SK-N-SH (cell line): ENCODE results near the gene RCCD1. TPM values are rescaled to one million over a fixed set of nuclear protein-coding genes. Genes with fewer than 3 reads are reported as not detected.

Source experiments
- CTCF ChIA-PET: fragments of 300-600, 350-600 bp; formaldehyde crosslinking; extraction: SDS; loops from one replicate; lab custom pipeline; 2021; lab: Yijun Ruan, JAX
- POLR2A ChIA-PET: fragments of 350-600 bp; sonication (Branson Sonifier 250); formaldehyde crosslinking; extraction: SDS; loops from one replicate; lab custom pipeline; 2020; ENCODE audit warnings: antibody characterized with exemption, inconsistent platforms; lab: Yijun Ruan, JAX
- DNase-seq: peaks from one replicate; pipeline ENCODE4 v3.0.0; 2012
- H2AFZ ChIP-seq: fragments of 200-600 bp; sonication (generic); 2 replicates; pipeline ENCODE4 v1.8.1; 2016; ENCODE audit warnings: antibody characterized with exemption, mild to moderate bottlenecking, low read depth
- H3F3A ChIP-seq: fragments of 200-600 bp; sonication (generic); replicated peaks from 2 replicates; pipeline ENCODE3; 2016; ENCODE audit warnings: antibody characterized with exemption, mild to moderate bottlenecking; ENCODE audit not compliant: insufficient read depth
- H3K27ac ChIP-seq, 2 experiments: fragments of 200-500 bp in 1 of 2; fragments of 200-600 bp in 1 of 2; sonication (Bioruptor generic) in 1 of 2; sonication (generic), shearing (Covaris generic) in 1 of 2; 2 replicates each; pipeline versions ENCODE4 v1.5.1 to v1.6.1; 2014 to 2016; ENCODE audit warnings: low read depth in 2 of 2, inconsistent platforms in 1 of 2, low read length in 1 of 2, mild to moderate bottlenecking in 1 of 2, mixed read lengths in 1 of 2
- H3K27me3 ChIP-seq: fragments of 200-600 bp; sonication (generic), shearing (Covaris generic); 2 replicates; pipeline ENCODE4 v1.6.1; 2016; ENCODE audit warnings: mixed run types; ENCODE audit not compliant: insufficient read depth
- H3K36me3 ChIP-seq, 2 experiments: fragments of 200-500 bp in 1 of 2; fragments of 200-600 bp in 1 of 2; sonication (Bioruptor generic) in 1 of 2; sonication (generic) in 1 of 2; replicated peaks in 1 of 2; 2 replicates each; pipeline versions ENCODE3 to v1.5.1; 2014 to 2016; ENCODE audit warnings: low read length in 1 of 2, mild to moderate bottlenecking in 1 of 2; ENCODE audit not compliant: insufficient read depth in 2 of 2, control insufficient read depth in 1 of 2
- H3K4me1 ChIP-seq, 2 experiments: fragments of 200-500 bp in 1 of 2; fragments of 200-600 bp in 1 of 2; sonication (Bioruptor generic) in 1 of 2; sonication (generic), shearing (Covaris generic) in 1 of 2; 2 replicates each; pipeline versions ENCODE4 v1.5.1 to v1.6.1; 2014 to 2016; ENCODE audit warnings: low read depth in 1 of 2, low read length in 1 of 2, mixed run types in 1 of 2; ENCODE audit not compliant: insufficient read depth in 2 of 2, control insufficient read depth in 1 of 2
- H3K4me2 ChIP-seq: fragments of 200-600 bp; sonication (generic), shearing (Covaris generic); 2 replicates; pipeline ENCODE4 v1.6.1; 2017; ENCODE audit warnings: mixed run types
- H3K4me3 ChIP-seq, 2 experiments: fragments of 200-500 bp in 1 of 2; fragments of 200-600 bp in 1 of 2; sonication (Bioruptor generic) in 1 of 2; sonication (generic), shearing (Covaris generic) in 1 of 2; 2 replicates each; pipeline versions ENCODE4 v1.5.1 to v1.8.1; 2014 to 2016; ENCODE audit warnings: low read depth in 2 of 2, inconsistent platforms in 1 of 2, low read length in 1 of 2, mild to moderate bottlenecking in 1 of 2, mixed read lengths in 1 of 2, moderate library complexity in 1 of 2
- H3K79me2 ChIP-seq: fragments of 200-600 bp; sonication (generic); 2 replicates; pipeline ENCODE4 v1.8.1; 2017; ENCODE audit warnings: mild to moderate bottlenecking; ENCODE audit not compliant: insufficient read depth
- H3K9ac ChIP-seq: fragments of 200-600 bp; sonication (generic); 2 replicates; pipeline ENCODE4 v1.6.1; 2017; ENCODE audit warnings: mixed run types
- H3K9me2 ChIP-seq: fragments of 200-600 bp; sonication (generic); 2 replicates; pipeline ENCODE4 v1.6.1; 2017; ENCODE audit warnings: mixed run types
- H3K9me3 ChIP-seq: fragments of 200-600 bp; sonication (generic); 2 replicates; pipeline ENCODE4 v1.6.1; 2017; ENCODE audit warnings: mixed run types, mild to moderate bottlenecking, moderate library complexity
- H4K20me1 ChIP-seq: fragments of 200-600 bp; sonication (generic); 2 replicates; pipeline ENCODE4 v1.6.1; 2017; ENCODE audit warnings: mild to moderate bottlenecking, mixed run types; ENCODE audit not compliant: insufficient read depth
- CHD2 ChIP-seq: fragments of 150-350 bp; IDR thresholded peaks from 2 replicates; pipeline ENCODE4 v1.6.1; 2018; ENCODE audit warnings: low read length; ENCODE audit not compliant: partially characterized antibody
- CTCF ChIP-seq: fragments of 200-600 bp; sonication (generic); IDR thresholded peaks from 2 replicates; pipeline ENCODE4 v1.6.1; 2017; ENCODE audit warnings: antibody characterized with exemption, mild to moderate bottlenecking, moderate library complexity
- EP300 ChIP-seq, 2 experiments: IDR thresholded peaks; 2 replicates each; pipeline versions ENCODE4 v1.4.0 to v1.6.1; 2012; ENCODE audit warnings: borderline replicate concordance in 1 of 2, low read depth in 1 of 2, low read length in 1 of 2
- FOXM1 ChIP-seq: IDR thresholded peaks from 2 replicates; pipeline ENCODE4 v1.4.0; 2012; ENCODE audit warnings: low read depth, mild to moderate bottlenecking
- GATA2 ChIP-seq: sonication (generic); formaldehyde crosslinking; IDR thresholded peaks from 2 replicates; pipeline ENCODE4 v1.5.0; 2020; ENCODE audit warnings: mild to moderate bottlenecking, missing genetic modification reagents
- IRF3 ChIP-seq: fragments of 150-350 bp; IDR thresholded peaks from 2 replicates; pipeline ENCODE4 v1.6.1; 2016; ENCODE audit warnings: mild to moderate bottlenecking, low read depth, low read length
- MEF2A ChIP-seq: IDR thresholded peaks from 2 replicates; pipeline ENCODE4 v1.4.0; 2012; ENCODE audit warnings: low read depth, borderline replicate concordance
- MXI1 ChIP-seq: IDR thresholded peaks from 2 replicates; pipeline ENCODE4 v1.6.1; 2012; ENCODE audit warnings: mild to moderate bottlenecking, low read depth, low read length, improper control_type of control experiment
- NFIC ChIP-seq: IDR thresholded peaks from 2 replicates; pipeline ENCODE4 v1.4.0; 2012; ENCODE audit warnings: borderline replicate concordance
- NRF1 ChIP-seq: IDR thresholded peaks from 2 replicates; pipeline ENCODE4 v1.6.1; 2012; ENCODE audit warnings: low read depth, mild to moderate bottlenecking, low read length
- PBX3 ChIP-seq: IDR thresholded peaks from 2 replicates; pipeline ENCODE4; 2012
- RCOR1 ChIP-seq: fragments of 150-350 bp; IDR thresholded peaks from 2 replicates; pipeline ENCODE4 v1.6.1; 2017; ENCODE audit warnings: antibody characterized with exemption, low read length
- REST ChIP-seq: IDR thresholded peaks from 2 replicates; pipeline ENCODE4 v1.6.1; 2012; ENCODE audit warnings: mild to moderate bottlenecking, low read depth, low read length, moderate library complexity
- RFX5 ChIP-seq: IDR thresholded peaks from 2 replicates; pipeline ENCODE4 v1.6.1; 2012; ENCODE audit warnings: mild to moderate bottlenecking, improper control_type of control experiment, low read length
- RXRA ChIP-seq: IDR thresholded peaks from 2 replicates; pipeline ENCODE4 v1.4.0; 2012; ENCODE audit warnings: low read depth, mild to moderate bottlenecking, borderline replicate concordance
- SIN3A ChIP-seq: IDR thresholded peaks from 2 replicates; pipeline ENCODE4 v1.6.1; 2012; ENCODE audit warnings: low read depth, mild to moderate bottlenecking, low read length, moderate library complexity, borderline replicate concordance
- SMC3 ChIP-seq: IDR thresholded peaks from 2 replicates; pipeline ENCODE4 v1.6.1; 2012; ENCODE audit warnings: low read depth, low read length, improper control_type of control experiment
- TAF1 ChIP-seq: IDR thresholded peaks from 2 replicates; pipeline ENCODE4 v1.6.1; 2012; ENCODE audit warnings: low read depth, mild to moderate bottlenecking, low read length, moderate library complexity, borderline replicate concordance
- TCF12 ChIP-seq: IDR thresholded peaks from 2 replicates; pipeline ENCODE4 v1.4.0; 2012
- TEAD4 ChIP-seq: IDR thresholded peaks from 2 replicates; pipeline ENCODE4 v1.4.0; 2012; ENCODE audit warnings: mild to moderate bottlenecking, borderline replicate concordance; ENCODE audit not compliant: insufficient read depth
- USF1 ChIP-seq: IDR thresholded peaks from 2 replicates; pipeline ENCODE4 v1.4.0; 2012; ENCODE audit warnings: low read depth, borderline replicate concordance
- YY1 ChIP-seq: IDR thresholded peaks from 2 replicates; pipeline ENCODE4 v1.4.0; 2012; ENCODE audit warnings: low read depth, mild to moderate bottlenecking
- WGBS: methylation state at CpG from one replicate; pipeline ENCODE4 v1.1.6; 2017; ENCODE audit warnings: low lambda C conversion rate; 5-methylcytosine and 5-hydroxymethylcytosine counted together
- polyA plus RNA-seq, 3 experiments: library from polyadenylated mRNA; depleted of rRNA; stranded (reverse); fragments of >200 nt; gene quantifications; 2 replicates each; pipeline ENCODE4 v1.2.3, GENCODE V29; 2012

RCCD1 gene
- polyA plus RNA-seq, 1 of the 3 experiments (the other 2 are of a cell fraction) = 21.2 TPM

GRCh38 chr15:90936823-90937222, 17.9 kb upstream of the RCCD1 start:
- H3K9me2 ChIP-seq = no peaks in the 10 kb centered on the region
- H3K9ac ChIP-seq = no peak overlapping the region
- peaks cover 7 to 24% of the 10 kb centered on the region in 2 experiments; a peak in 2 of 4 replicates for H3K4me1 ChIP-seq
- TF ChIP-seq TCF12 = no peak
- no peak for TF ChIP-seq RFX5
- no peak for TF ChIP-seq SIN3A
- no peak for TF ChIP-seq RXRA
- no peak for TF ChIP-seq RCOR1
- no peak for TF ChIP-seq IRF3
- TF ChIP-seq CHD2 = no peak
- no peak for TF ChIP-seq SMC3
- TF ChIP-seq MXI1 = no peak
- no peak overlapping the region for H2AFZ ChIP-seq
- H3F3A ChIP-seq = peaks cover 7% of the 10 kb centered on the region
- no peak overlapping the region for H3K27ac ChIP-seq
- peaks cover 28 to 43% of the 10 kb centered on the region in 2 experiments for H3K36me3 ChIP-seq
- peak overlapping the region; percentile 92 for H3K4me2 ChIP-seq
- H4K20me1 ChIP-seq = no peaks in the 10 kb centered on the region
- CTCF ChIA-PET = interaction anchor here (0.9 to 11.5 kb wide), 4 partner anchors 19 to 113 kb away, joined by 3 to 142 read pairs (median 8); partner anchors contain the start of gene RCCD1
- no peak for DNase-seq
- H3K27me3 ChIP-seq = no peaks in the 10 kb centered on the region
- H3K4me3 ChIP-seq = peak overlapping the region in 1 of 2 experiments; percentile 96; a peak in 2 of 4 replicates
- POLR2A ChIA-PET = no interaction called here
- WGBS = 68% methylated on average over 1 of the region's 1 CpG
- H3K9me3 ChIP-seq = no peaks in the 10 kb centered on the region
- peaks cover 23% of the 10 kb centered on the region for H3K79me2 ChIP-seq

- H3K4me2 ChIP-seq = no peak overlapping the region
- H3K4me3 ChIP-seq = no peak overlapping the region
- H3F3A ChIP-seq = no peaks in the 10 kb centered on the region
- no peak for DNase-seq
- H3K9ac ChIP-seq = no peak overlapping the region
- ChIA-PET POLR2A (no interaction called here), CTCF (interaction anchor here (11.5 kb wide), 1 partner anchor 17 kb away, joined by 142 read pairs; the partner anchor contains the start of gene RCCD1)
- H3K27me3 ChIP-seq = no peaks in the 10 kb centered on the region
- peaks cover 43% of the 10 kb centered on the region in 2 experiments for H3K36me3 ChIP-seq
- no peaks in the 10 kb centered on the region for H3K9me2 ChIP-seq
- H4K20me1 ChIP-seq = no peaks in the 10 kb centered on the region
- WGBS = 96% methylated on average over 5 of the region's 5 CpGs
- no peaks in the 10 kb centered on the region for H3K9me3 ChIP-seq
- peaks cover 7 to 19% of the 10 kb centered on the region in 2 experiments; a peak in 2 of 4 replicates for H3K4me1 ChIP-seq
- H2AFZ ChIP-seq = no peak overlapping the region
- no peak overlapping the region for H3K27ac ChIP-seq
- no peak for TF ChIP-seq USF1
- TF ChIP-seq TAF1 = no peak
- TF ChIP-seq NFIC = no peak
- TF ChIP-seq TCF12 = no peak
- no peak for TF ChIP-seq FOXM1
- TF ChIP-seq YY1 = no peak
- no peak for TF ChIP-seq CTCF
- no peak for TF ChIP-seq NRF1
- no peak for TF ChIP-seq MEF2A
- TF ChIP-seq REST = no peak
- TF ChIP-seq PBX3 = no peak
- no peak for TF ChIP-seq GATA2 (CRISPR knock-in tag)
- no peak for TF ChIP-seq TEAD4
- no peak for TF ChIP-seq EP300 (IDR thresholded peaks at IDR 0.05; ENCODE audit: borderline replicate concordance in 1 of 2, low read depth in 1 of 2, low read length in 1 of 2)
- H3K79me2 ChIP-seq = peaks cover 23% of the 10 kb centered on the region
Measured at GRCh38 chr15:90938261-90938660, 16.4 kb upstream of the RCCD1 start.
